Suppressor macrophage treated with lipopolysaccharide for 4 hours (primary cell): Measurements from ENCODE around the gene PLEKHG1.
A peak's percentile ranks its signal among the peaks of the same experiment; 100 is the strongest.

Source experiments
- DNase-seq: peaks from one replicate; pipeline ENCODE4 v3.0.0-alpha.2; 2020

PLEKHG1 gene

GRCh38 chr6:150620763-150621162, 21.1 kb downstream of the PLEKHG1 start:
- no peak for DNase-seq

GRCh38 chr6:150622476-150622875, 22.8 kb downstream of the PLEKHG1 start:
- no peak for DNase-seq

- DNase-seq: peak; percentile 77
These were observed 23.5 kb downstream of the PLEKHG1 start for GRCh38 chr6:150622941-150623874.

- DNase-seq: no peak
These were observed 24.5 kb downstream of the PLEKHG1 start for GRCh38 chr6:150624191-150624590.

GRCh38 chr6:150625927-150626326, 26.2 kb downstream of the PLEKHG1 start:
- no peak for DNase-seq

GRCh38 chr6:150627154-150627553, 27.5 kb downstream of the PLEKHG1 start:
- DNase-seq: no peak

- no peak for DNase-seq
These were observed 27.9 kb downstream of the PLEKHG1 start for GRCh38 chr6:150627585-150628025.

- DNase-seq: no peak
These were observed 29.2 kb downstream of the PLEKHG1 start for GRCh38 chr6:150628908-150629307.

GRCh38 chr6:150631283-150631983, 31.7 kb downstream of the PLEKHG1 start:
- no peak for DNase-seq

- no peak for DNase-seq
These were observed 32.4 kb downstream of the PLEKHG1 start for GRCh38 chr6:150631984-150632642.

GRCh38 chr6:150632785-150633485, 33.2 kb downstream of the PLEKHG1 start:
- DNase-seq: peak; percentile 41

GRCh38 chr6:150633486-150633834, 33.8 kb downstream of the PLEKHG1 start:
- no peak for DNase-seq

- no peak for DNase-seq
These were observed 34.7 kb downstream of the PLEKHG1 start for GRCh38 chr6:150634176-150634963.

GRCh38 chr6:150634964-150635292, 35.2 kb downstream of the PLEKHG1 start:
- DNase-seq: no peak

GRCh38 chr6:150635906-150636514, 36.3 kb downstream of the PLEKHG1 start:
- no peak for DNase-seq

GRCh38 chr6:150636808-150637207, 37.1 kb downstream of the PLEKHG1 start:
- peak; percentile 15 for DNase-seq

- no peak for DNase-seq
These were observed 37.6 kb downstream of the PLEKHG1 start for GRCh38 chr6:150637266-150637665.

GRCh38 chr6:150638267-150638666, 38.6 kb downstream of the PLEKHG1 start:
- DNase-seq: no peak

- DNase-seq: no peak
These were observed 39.1 kb downstream of the PLEKHG1 start for GRCh38 chr6:150638765-150639164.

- DNase-seq: no peak
These were observed 40.2 kb downstream of the PLEKHG1 start for GRCh38 chr6:150639823-150640331.

- no peak for DNase-seq
These were observed 41.0 kb downstream of the PLEKHG1 start for GRCh38 chr6:150640556-150641209.
